ENCODE measurements around the gene TCEA2. TPM values are rescaled to one million over a fixed set of nuclear protein-coding genes. Genes with fewer than 3 reads are reported as not detected.

The TCEA2 gene
- total RNA-seq = 6.0 TPM

GRCh38 chr20:64062596-64063388, at the start of gene TCEA2:
Gene TCEA2 (plus strand): TSS chr20:64063198. CDS start chr20:64063313, 115 bp downstream.
- H3K4me3 ChIP-seq (ENCODE audit: low read length) = peak within 1 kb of the TSS; percentile 63
- H3K9me3 ChIP-seq (ENCODE audit: low read depth, low read length) = no peaks in the 10 kb centered on the region
- no peaks in the 10 kb centered on the region for H3K27me3 ChIP-seq (ENCODE audit: insufficient read depth, low read length)
- peaks cover 53% of the 10 kb centered on the region for H3K4me1 ChIP-seq (ENCODE audit: insufficient read depth, low read length)

- Histone ChIP-seq H3K4me1 (ENCODE audit: insufficient read depth, low read length) (peaks cover 23% of the 10 kb centered on the region), H3K4me3 (ENCODE audit: low read length) (no peak overlapping the region), H3K27me3 (ENCODE audit: insufficient read depth, low read length) (no peaks in the 10 kb centered on the region), H3K9me3 (ENCODE audit: low read depth, low read length) (no peaks in the 10 kb centered on the region)
Observed at GRCh38 chr20:64015635-64016034, 47.4 kb upstream of the TCEA2 start.

GRCh38 chr20:64021124-64021975, 41.6 kb upstream of the TCEA2 start:
- no peaks in the 10 kb centered on the region for H3K9me3 ChIP-seq (ENCODE audit: low read depth, low read length)
- no peak overlapping the region for H3K4me3 ChIP-seq (ENCODE audit: low read length)
- no peaks in the 10 kb centered on the region for H3K4me1 ChIP-seq (ENCODE audit: insufficient read depth, low read length)
- no peaks in the 10 kb centered on the region for H3K27me3 ChIP-seq (ENCODE audit: insufficient read depth, low read length)

GRCh38 chr20:64022671-64023360, 40.2 kb upstream of the TCEA2 start:
- H3K4me1 ChIP-seq (ENCODE audit: insufficient read depth, low read length) = no peaks in the 10 kb centered on the region
- H3K9me3 ChIP-seq (ENCODE audit: low read depth, low read length) = no peaks in the 10 kb centered on the region
- H3K27me3 ChIP-seq (ENCODE audit: insufficient read depth, low read length) = no peaks in the 10 kb centered on the region
- no peak overlapping the region for H3K4me3 ChIP-seq (ENCODE audit: low read length)

- H3K4me1 ChIP-seq (ENCODE audit: insufficient read depth, low read length) = no peaks in the 10 kb centered on the region
- no peaks in the 10 kb centered on the region for H3K9me3 ChIP-seq (ENCODE audit: low read depth, low read length)
- no peak overlapping the region for H3K4me3 ChIP-seq (ENCODE audit: low read length)
- H3K27me3 ChIP-seq (ENCODE audit: insufficient read depth, low read length) = no peaks in the 10 kb centered on the region
Observed at GRCh38 chr20:64023361-64024140, 39.4 kb upstream of the TCEA2 start.

- Histone ChIP-seq H3K4me1 (ENCODE audit: insufficient read depth, low read length) (no peaks in the 10 kb centered on the region), H3K27me3 (ENCODE audit: insufficient read depth, low read length) (no peaks in the 10 kb centered on the region), H3K4me3 (ENCODE audit: low read length) (no peak overlapping the region), H3K9me3 (ENCODE audit: low read depth, low read length) (no peaks in the 10 kb centered on the region)
Observed at GRCh38 chr20:64024141-64024990, 38.6 kb upstream of the TCEA2 start.

GRCh38 chr20:64025101-64025825, 37.7 kb upstream of the TCEA2 start:
- Histone ChIP-seq H3K4me1 (ENCODE audit: insufficient read depth, low read length) (no peaks in the 10 kb centered on the region), H3K4me3 (ENCODE audit: low read length) (no peak overlapping the region), H3K27me3 (ENCODE audit: insufficient read depth, low read length) (no peaks in the 10 kb centered on the region), H3K9me3 (ENCODE audit: low read depth, low read length) (no peaks in the 10 kb centered on the region)

GRCh38 chr20:64025826-64026412, 37.1 kb upstream of the TCEA2 start:
- H3K27me3 ChIP-seq (ENCODE audit: insufficient read depth, low read length) = no peaks in the 10 kb centered on the region

GRCh38 chr20:64027981-64028685, 34.9 kb upstream of the TCEA2 start:
- no peaks in the 10 kb centered on the region for H3K4me1 ChIP-seq (ENCODE audit: insufficient read depth, low read length)
- H3K27me3 ChIP-seq (ENCODE audit: insufficient read depth, low read length) = no peaks in the 10 kb centered on the region
- H3K9me3 ChIP-seq (ENCODE audit: low read depth, low read length) = no peaks in the 10 kb centered on the region
- H3K4me3 ChIP-seq (ENCODE audit: low read length) = no peak overlapping the region

More at GRCh38 chr20:64025826-64026412, 37.1 kb upstream of the TCEA2 start:
- Histone ChIP-seq H3K9me3 (ENCODE audit: low read depth, low read length) (no peaks in the 10 kb centered on the region), H3K4me1 (ENCODE audit: insufficient read depth, low read length) (no peaks in the 10 kb centered on the region), H3K4me3 (ENCODE audit: low read length) (no peak overlapping the region)

- H3K9me3 ChIP-seq (ENCODE audit: low read depth, low read length) = no peaks in the 10 kb centered on the region
- no peak overlapping the region for H3K4me3 ChIP-seq (ENCODE audit: low read length)
- H3K27me3 ChIP-seq (ENCODE audit: insufficient read depth, low read length) = no peaks in the 10 kb centered on the region
- peaks cover 6% of the 10 kb centered on the region for H3K4me1 ChIP-seq (ENCODE audit: insufficient read depth, low read length)
Observed at GRCh38 chr20:64029293-64030117, 33.5 kb upstream of the TCEA2 start.

GRCh38 chr20:64030371-64031134, 32.4 kb upstream of the TCEA2 start:
- Histone ChIP-seq H3K9me3 (ENCODE audit: low read depth, low read length) (no peaks in the 10 kb centered on the region), H3K4me3 (ENCODE audit: low read length) (no peak overlapping the region), H3K4me1 (ENCODE audit: insufficient read depth, low read length) (peaks cover 15% of the 10 kb centered on the region)

More at GRCh38 chr20:64030371-64031134, 32.4 kb upstream of the TCEA2 start:
- no peaks in the 10 kb centered on the region for H3K27me3 ChIP-seq (ENCODE audit: insufficient read depth, low read length)

Data from mononuclear cell (primary cell).